NCI-H2081 (cell line): Measurements from ENCODE around the gene ATP8A2.
"Not testable (repeated sequence)": the region's sequence is repeated elsewhere in the genome, so short reads cannot be mapped to it uniquely, and the experiment has no call there.

Source experiments
- DNase-seq, 2 experiments: peaks; one replicate each; lab custom pipeline; 2025; lab: John Stamatoyannopoulos, UW

Gene ATP8A2

GRCh38 chr13:25463496-25463895, 91.7 kb downstream of the ATP8A2 start:
- no peak for DNase-seq

- DNase-seq = no peak
Measured at GRCh38 chr13:25466880-25467279, 95.1 kb downstream of the ATP8A2 start.

GRCh38 chr13:25468325-25469168, 96.8 kb downstream of the ATP8A2 start:
- DNase-seq = peak; percentile 44 to 71

- peak in 1 of 2 experiments; percentile 4 for DNase-seq
Measured at GRCh38 chr13:25469169-25469525, 97.4 kb downstream of the ATP8A2 start.

- no peak for DNase-seq
Measured at GRCh38 chr13:25473864-25474263, 102.1 kb downstream of the ATP8A2 start.

GRCh38 chr13:25478186-25478585, 106.4 kb downstream of the ATP8A2 start:
- no peak for DNase-seq

- DNase-seq = peak in 1 of 2 experiments; percentile 51
Measured at GRCh38 chr13:25489238-25489637, 117.5 kb downstream of the ATP8A2 start.

- DNase-seq = no peak
Measured at GRCh38 chr13:25490236-25490635, 118.5 kb downstream of the ATP8A2 start.

- DNase-seq = peak in 1 of 2 experiments; percentile 56
Measured at GRCh38 chr13:25493931-25494640, 122.3 kb downstream of the ATP8A2 start.

- peak; percentile 34 to 75 for DNase-seq
Measured at GRCh38 chr13:25494698-25495411, 123.1 kb downstream of the ATP8A2 start.

- DNase-seq = no peak
Measured at GRCh38 chr13:25501231-25501630, 129.5 kb downstream of the ATP8A2 start.

GRCh38 chr13:25502031-25502430, 130.3 kb downstream of the ATP8A2 start:
- no peak for DNase-seq

- DNase-seq = no peak
Measured at GRCh38 chr13:25502551-25502950, 130.8 kb downstream of the ATP8A2 start.

GRCh38 chr13:25503856-25504255, 132.1 kb downstream of the ATP8A2 start:
- DNase-seq = no peak

GRCh38 chr13:25507841-25508240, 136.1 kb downstream of the ATP8A2 start:
- no peak for DNase-seq

- DNase-seq = not testable (repeated sequence)
Measured at GRCh38 chr13:25513060-25513459, 141.3 kb downstream of the ATP8A2 start.

- no peak for DNase-seq
Measured at GRCh38 chr13:25518441-25518840, 146.7 kb downstream of the ATP8A2 start.

- DNase-seq = no peak
Measured at GRCh38 chr13:25525884-25526283, 154.1 kb downstream of the ATP8A2 start.

- DNase-seq = no peak
Measured at GRCh38 chr13:25528266-25528665, 156.5 kb downstream of the ATP8A2 start.

GRCh38 chr13:25529425-25529824, 157.7 kb downstream of the ATP8A2 start:
- DNase-seq = no peak

GRCh38 chr13:25538276-25538675, 166.5 kb downstream of the ATP8A2 start:
- no peak for DNase-seq

- DNase-seq = no peak
Measured at GRCh38 chr13:25541434-25542123, 169.8 kb downstream of the ATP8A2 start.
